CD4-positive, alpha-beta T cell treated with Interferon gamma for 1 hour (primary cell): ENCODE data around the gene DRC7.

Source experiments
- DNase-seq: peaks from one replicate; pipeline ENCODE4 v3.0.0-alpha.2; 2020

Gene DRC7

DNA sequence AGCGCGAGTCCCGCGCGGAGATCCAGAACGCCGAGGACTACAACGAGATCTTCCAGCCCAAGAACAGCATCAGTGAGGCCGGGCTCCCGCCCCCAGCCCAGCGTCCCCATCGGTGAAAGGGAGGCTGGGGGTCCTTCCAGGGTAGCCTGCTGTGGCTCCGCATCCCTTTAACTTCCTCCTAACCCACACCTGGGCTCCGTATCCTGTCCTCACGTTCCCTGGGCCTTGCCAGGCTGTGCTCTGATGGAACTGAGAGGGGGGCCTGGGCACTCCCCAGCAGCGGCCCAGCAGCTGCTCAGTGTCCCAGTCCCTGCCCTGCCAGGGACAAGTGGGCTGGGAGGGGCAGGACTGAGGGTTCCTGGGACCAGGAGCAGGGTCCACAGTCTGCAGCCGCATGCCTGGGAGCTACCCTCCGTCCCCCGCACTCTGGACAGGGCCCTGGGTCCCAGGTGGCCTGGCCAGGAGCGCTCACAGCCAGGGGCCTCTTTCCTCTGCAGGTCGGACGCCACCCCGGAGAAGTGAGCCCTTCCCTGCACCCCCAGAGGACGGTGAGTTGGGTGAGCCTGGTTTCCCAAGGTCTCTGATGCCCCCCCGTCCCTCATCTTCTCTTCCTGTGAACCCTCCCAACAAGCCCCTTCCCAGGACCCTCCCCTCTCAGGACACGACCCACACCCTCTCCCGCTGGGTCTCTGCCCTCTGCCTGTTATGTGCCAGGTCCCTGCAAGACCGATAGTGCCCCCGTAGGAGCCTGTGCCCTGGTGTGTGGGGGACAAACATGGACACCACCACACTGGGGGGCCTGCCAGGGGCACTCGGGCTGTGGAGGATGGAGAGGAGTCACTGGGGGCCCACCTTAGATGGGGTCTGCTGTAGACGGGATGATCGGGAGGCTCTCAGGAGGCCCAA lies 59.1 kb downstream of the DRC7 start:
- DNase-seq = no peak

DNA sequence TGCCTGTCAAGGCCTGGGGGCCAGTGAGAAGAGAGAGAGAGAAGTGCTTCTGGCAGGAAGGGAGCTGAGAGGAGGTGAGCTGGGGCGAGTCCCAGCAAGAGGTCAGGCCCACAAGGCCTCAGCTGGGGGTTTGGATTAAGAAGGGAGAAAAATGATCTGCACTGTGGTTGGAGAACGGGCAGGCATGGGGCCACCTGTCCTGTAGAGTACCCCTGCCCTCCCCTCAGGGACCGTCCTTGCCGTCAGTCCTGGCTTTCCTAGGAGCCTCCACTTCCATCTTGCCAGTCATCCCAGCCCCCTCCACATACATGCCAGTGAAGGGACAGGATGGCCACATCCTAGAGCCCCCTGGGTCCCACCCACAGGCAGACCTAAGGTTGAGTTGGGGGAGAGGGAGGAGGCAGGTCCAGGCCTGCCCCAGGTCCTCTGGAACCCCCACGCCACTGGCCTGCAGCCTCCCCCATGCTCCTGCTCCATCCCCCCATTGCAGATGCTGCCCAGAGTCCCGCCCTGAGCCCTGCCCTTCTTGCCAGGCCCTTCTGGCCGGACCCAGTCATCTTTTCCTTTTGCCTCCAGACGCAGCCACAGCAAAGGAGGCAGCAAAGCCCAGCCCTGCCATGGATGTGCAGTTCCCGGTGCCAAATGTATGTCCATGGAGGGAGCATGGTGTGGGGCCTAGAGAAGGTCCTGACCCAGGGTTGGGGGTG lies 59.9 kb downstream of the DRC7 start:
- no peak for DNase-seq

DNA sequence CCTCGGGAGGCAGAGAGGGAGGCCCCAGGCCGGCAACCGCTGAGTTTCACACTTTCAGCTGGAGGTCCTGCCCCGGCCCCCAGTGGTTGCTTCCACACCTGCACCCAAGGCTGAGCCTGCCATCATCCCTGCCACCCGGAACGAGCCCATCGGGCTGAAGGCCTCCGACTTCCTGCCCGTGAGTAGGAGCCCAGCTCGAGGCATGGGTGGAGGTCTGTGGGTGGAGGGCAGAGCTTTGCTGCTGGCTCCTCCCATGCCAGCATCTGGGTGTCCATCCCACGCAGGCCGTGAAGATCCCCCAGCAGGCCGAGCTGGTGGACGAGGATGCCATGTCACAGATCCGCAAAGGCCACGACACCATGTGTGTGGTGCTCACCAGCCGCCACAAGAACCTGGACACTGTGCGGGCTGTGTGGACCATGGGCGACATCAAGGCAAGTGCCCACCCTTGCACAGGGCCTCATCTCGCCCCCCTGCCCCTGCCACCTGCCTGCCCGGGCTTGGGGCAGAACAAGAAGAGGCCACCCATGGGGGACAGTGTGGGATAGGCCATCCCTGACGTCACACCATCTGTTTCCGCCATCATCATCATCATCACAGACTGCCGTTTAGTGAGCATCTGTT lies 60.6 kb downstream of the DRC7 start:
- no peak for DNase-seq

DNA sequence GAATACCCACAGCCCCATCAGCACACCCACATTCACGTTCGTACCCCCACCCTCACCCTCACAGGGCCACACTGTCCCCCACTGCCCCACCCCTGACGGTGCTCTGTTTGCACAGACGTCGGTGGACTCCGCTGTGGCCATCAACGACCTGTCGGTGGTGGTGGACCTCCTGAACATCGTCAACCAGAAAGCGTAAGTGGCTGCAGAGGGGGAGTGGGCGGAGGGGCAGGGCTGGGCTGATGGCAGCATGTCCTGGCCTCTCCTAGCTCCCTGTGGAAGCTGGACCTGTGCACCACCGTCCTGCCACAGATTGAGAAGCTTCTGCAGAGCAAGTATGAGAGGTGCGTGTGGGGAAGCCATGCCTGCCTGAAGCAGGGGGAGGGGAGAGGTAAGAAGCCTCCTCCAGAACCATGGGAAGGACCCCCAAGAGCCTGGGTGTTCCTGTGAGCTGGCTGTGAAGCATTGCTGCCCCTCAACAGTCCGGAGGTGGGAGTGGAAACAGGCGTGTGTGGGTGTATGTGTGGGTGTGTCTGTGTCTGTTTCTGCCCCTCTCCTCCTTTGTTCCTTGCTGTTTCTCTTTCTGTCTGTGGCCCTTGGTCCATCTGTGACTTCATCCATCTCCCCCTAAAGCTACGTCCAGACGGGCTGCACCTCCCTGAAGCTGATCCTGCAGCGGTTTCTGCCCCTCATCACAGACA lies 61.3 kb downstream of the DRC7 start:
- no peak for DNase-seq

DNA sequence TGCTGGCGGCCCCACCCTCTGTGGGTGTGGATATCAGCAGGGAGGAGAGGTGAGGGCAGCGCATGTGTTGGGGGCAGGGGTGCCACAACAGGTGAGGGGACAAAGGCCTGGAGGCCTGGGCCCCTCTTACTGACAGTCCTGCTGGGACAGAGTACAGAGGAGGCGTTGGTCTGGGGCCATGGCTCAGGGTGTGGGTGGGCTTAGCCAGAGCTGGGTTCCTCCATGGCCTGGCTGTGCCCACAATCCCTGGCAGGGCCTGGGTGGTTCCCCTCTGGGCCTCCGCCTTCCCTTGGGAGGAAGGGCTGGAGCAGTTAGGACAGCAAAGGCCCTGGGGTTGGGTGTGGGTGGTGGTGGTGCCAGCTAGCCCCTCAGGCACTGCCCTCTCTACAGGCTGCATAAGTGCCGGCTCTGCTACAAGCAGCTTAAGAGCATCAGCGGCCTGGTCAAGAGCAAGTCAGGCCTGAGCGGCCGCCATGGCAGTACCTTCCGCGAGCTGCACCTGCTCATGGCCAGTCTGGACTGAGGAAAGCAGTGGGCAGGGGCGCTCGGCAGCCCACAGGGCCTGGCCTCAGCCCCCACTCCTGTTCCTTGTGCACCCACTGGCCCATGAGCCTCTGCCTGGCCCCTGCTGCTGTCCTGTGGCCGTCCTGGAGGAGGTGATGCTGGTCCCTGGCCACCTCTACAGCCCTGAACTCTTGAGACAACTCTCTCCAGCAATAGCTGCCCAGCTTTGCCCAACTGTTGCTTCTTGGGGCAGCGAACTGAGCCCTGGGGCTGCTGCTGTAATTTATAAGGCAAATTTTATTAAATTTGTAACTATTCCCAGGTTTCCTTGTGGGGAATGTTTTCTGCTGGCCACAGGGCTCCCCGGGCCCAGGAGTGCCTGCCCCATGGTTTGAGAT lies 62.1 kb downstream of the DRC7 start:
- DNase-seq = no peak

DNA sequence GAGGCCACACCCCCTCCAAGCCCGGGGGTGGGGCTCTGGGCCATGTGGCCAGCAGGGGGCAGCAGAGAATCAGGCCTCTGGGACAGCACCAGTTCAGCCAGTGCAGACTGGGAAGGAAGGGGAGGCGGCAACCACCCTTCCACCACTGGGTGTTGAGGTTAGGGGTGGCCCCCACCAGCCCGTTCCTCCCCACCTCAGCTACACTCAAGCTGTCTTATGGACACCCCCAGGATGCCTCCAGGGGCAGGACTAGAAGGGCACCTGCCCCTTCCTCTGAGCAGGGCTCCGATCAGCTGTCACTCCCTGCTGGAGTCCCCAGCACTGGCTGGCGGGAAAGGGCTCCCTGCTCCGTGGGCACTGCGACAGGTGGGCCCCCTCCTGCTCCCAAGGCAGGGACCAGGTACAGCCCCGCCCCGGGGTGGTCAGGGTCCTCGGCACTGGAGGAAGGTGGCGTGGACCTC lies 62.8 kb downstream of the DRC7 start:
- DNase-seq = peak; percentile 79

DNA sequence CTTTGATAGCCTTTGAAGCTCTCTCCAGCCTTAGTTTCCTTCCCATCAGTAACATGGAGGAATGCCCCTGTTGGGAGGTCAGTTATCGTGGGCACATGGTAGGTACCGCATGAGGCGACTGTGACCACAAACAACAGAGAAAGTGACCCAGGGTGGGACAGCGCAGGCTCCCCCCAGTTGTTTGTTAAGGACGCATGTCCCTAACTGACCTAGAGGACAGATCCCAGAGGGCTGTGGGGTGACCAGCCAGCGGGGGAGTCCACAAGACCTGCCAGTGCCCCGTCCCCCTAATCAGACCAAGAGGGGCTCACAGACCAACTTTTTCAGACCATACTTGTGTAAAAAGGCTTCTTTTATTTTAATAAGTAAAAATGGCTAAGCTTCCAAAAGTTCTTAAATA lies 63.3 kb downstream of the DRC7 start:
- no peak for DNase-seq

DNA sequence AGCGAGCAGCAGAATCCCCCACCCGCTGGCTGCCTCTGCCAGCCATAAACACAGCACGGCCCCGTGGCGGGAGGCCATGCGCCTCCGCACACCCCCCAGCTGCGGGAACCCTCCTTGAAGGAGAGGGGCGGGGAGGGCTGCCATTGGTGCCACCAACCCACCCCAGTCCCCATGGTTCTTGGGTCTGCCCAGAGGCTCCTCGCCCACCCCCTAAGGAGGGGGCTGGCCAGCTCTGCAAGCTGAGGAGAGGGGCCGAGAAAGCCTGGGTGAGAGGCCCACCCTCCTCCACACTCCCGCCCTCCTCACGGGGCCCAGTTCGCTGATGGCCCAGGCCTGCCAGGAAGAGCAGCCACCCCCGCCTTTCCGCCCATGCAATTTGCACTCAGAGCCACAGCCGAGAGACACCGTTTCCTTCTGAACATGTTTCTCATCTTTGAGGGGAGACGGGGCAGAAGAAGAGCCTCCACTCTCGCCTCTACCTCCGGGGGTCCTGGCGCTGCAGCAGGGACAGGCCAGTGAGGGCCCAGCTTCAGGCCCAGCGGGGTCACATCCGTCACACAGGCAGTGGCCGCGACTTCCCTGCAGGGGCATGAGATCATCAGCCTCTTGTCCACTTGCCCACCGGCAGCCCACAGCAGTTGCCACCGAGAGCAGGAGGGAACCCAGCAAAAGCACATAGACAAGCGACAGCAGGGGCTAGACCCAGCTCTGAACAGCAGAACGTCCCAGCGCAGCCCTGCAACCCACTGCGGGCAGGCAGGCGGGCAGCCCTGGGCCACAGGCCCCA lies 63.9 kb downstream of the DRC7 start:
- DNase-seq = no peak

DNA sequence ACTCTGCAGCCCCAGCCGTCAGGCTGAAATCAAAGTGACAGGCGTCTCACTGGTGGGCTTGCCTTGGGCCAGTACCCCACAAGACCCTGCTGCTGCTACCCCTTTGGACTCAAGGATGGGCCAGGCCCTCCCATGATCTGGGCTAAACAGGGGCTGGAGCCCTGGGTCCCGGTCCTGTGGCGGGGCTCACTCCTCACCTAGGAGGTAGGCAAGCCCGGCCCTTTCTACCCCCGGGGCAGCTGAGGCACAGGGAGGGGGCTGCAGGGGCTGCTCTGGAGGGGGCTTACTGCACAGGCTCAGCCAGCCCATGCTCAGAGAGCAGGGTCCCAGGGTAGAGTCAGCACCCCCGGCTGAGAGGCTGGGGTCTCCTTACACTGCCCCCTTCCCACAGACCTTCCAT lies 64.5 kb downstream of the DRC7 start:
- no peak for DNase-seq

DNA sequence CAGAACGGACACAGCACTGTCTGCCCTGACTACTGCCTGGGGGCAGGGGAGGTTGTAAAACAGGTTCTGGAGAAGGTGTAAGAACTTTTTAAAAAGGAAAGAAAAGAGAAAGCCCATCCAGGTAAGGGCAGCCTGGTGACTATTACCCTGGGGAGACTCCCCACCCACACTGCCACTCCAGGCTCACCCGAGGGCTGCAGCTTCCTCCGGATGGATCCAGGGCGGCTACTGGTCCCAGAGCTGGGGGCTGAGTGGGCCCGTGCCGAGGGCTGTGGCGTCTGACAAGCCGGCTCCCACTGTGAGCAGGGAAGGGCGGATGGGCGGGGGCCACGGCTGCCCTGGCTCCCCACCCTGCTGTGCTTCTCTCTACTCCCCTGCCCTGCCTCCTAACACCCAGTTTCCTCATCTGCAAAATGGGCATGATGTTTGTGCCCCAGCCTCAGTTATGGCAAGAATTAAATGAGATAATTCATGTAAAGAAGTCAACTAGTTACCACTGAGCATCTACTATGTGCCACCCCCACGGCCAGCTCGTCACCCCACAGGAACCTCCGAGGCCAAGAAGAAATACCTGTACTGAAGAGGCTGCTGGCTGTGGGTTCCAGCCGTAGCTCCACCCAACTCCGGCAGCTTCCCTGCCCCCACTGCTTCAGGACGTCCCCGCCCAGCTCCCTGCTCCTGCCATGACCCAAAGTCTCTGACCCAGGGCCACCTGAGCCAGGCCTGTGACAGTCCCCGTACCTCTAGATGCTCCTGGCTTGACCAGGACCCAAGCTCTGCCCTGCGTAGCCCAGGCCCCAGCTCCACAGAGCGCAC lies 65.1 kb downstream of the DRC7 start:
- DNase-seq = no peak

DNA sequence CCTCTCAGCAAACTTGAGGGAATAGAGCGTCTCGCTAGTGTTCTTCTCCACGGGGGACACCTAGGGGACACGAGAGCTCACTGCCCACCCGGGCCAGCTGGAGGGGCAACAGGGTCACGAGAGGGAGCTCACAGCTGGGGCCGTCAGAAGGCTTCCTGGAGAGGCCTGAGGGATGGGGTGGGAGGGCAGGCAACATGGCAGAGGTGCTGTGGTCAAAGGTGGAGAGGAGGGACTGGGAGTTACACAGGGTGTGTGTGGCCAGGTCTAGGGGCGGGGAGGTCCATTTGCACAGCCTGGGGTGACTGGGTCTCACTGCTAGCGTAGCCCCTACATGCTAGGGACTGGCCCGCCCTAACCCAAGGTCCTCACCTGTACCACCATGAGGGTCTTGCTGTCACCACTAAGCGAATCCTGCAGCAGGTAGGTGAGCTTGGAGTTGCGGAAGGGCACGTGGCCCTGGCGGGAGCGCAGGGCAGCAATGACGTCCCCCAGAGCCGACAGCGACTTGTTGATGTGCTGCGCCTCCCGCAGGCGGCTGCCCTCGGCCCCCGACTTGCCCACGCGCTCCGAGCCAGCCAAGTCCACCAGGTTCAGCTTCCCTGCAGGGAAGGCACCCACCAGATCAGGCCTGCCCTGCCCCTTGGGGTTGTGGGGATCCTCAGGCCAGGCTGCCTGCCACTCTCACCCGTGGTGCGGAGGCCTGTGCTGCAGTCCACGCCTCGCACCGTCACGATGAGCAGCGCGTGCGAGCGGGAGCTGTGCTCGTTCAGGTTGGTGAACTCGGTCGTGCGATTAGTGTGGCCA lies 66.0 kb downstream of the DRC7 start:
- DNase-seq = no peak

DNA sequence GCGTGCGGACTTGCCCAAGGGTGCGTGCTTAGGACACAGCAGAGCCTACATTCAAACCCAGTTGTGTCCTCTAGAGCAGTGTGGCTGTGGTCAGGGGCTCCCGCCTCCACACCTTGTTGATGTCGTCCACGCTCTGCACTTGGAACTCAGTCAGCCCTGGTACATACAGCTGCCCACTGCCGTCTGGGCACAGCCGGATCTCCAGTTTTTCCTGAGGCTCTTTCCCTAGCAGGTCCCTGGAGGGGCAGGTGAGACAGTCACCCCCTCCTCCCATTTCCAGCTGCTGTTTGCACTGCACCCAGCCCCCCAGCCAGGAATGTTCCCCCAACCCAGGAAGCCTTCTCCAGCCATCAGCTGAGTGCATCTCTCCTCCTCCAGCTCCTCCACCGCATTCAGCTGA lies 66.7 kb downstream of the DRC7 start:
- DNase-seq = no peak

DNA sequence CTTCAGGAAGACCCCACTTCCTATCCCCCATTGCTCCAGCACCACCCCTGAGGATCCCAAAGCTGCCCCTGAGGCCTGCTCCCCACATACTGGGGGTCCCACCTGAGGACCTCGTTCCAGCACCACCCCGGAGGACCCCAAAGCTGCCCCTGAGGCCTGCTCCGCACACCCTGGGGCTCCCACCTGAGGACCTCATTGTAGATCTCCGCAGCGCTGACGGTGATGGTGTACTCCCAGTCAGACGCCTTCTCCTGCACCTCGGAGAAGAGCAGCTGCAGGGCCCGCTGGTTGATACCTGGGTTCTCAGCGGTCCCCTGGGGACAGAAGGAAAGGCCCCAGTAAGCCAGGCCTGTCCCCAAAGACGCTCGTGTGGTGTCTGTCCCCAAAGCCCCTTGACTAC lies 67.4 kb downstream of the DRC7 start:
- no peak for DNase-seq

DNA sequence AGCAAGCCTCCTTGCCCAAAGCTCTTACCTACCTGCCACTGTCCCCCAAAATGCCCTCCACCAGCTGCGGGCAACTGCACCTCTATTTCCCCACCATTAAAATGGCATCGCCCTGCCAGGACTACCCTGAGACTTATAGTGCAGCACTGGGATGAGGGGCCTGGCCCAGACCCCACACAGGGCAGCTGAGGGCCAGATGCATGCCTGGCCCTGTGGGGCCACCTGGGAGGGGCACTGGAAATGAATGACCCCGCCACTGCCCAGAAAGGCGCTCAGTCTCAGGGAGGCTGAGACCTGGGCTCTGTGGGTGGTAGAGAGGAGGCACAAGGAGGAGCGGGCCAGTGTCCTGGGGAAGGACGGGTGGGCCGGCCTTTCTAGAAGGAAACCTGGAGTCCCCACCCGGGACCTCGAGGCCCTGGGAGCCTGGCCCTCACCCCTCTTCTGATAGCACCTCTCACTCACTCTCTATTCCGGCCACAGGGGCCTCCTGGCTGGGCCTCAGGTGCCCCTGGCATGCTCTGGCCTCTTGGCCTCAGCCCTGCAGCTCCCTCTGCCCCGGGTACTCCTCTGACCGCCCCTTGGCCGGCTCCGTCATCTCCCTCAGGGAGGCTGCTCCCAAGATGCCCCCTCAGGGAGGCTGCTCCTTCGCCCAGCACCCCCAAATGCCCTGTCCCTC lies 67.9 kb downstream of the DRC7 start:
- DNase-seq = no peak

DNA sequence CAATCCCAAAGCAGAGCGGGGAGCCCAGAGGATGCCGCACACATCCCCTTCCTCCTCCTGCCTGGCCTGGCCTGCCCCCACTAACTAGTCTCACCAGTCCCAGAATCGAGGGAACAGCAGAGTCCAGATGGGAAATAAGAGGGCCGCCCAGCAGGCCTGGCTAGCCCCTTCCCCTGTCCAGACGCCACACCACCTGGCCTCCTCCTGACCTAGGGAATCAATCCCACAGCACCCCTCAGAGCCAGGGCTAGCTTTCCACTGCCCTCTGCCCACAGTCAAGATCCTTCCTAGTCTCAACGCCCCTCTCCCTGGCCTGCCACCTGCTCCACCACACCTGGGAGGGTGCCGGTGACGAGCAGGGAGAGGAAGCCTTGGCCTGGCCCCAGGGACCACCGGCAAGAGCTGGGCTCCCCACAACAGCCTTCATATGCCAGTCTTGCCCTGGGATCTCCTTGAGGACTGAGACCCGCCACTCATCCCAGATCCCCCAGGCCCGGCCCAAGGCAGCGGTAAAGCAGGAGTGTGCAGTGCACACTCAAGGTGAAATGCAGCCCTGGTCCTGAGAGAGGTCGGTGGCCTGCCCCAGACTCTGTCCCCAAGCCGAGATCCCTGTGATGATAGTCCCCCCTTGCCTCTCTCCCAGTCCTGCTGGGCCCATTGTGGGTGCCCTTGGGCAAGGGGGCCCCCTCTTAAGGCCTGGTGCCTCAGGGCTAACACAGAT lies 68.8 kb downstream of the DRC7 start:
- no peak for DNase-seq

DNA sequence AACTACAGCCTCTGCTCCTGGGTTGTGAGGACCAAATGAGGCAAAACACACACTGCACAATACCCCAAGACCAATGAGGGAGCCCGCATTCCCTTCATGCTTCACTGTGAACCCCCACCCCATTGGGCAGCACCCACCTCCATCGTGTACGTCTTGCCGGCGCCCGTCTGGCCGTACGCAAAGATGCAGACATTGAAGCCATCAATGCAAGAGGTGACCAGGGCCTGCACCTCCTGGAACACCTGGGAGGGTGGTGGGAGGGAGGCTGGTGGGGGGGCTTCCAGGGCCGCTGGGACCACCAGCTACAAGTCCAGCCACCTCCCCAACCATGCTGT lies 69.4 kb downstream of the DRC7 start:
- DNase-seq = no peak

DNA sequence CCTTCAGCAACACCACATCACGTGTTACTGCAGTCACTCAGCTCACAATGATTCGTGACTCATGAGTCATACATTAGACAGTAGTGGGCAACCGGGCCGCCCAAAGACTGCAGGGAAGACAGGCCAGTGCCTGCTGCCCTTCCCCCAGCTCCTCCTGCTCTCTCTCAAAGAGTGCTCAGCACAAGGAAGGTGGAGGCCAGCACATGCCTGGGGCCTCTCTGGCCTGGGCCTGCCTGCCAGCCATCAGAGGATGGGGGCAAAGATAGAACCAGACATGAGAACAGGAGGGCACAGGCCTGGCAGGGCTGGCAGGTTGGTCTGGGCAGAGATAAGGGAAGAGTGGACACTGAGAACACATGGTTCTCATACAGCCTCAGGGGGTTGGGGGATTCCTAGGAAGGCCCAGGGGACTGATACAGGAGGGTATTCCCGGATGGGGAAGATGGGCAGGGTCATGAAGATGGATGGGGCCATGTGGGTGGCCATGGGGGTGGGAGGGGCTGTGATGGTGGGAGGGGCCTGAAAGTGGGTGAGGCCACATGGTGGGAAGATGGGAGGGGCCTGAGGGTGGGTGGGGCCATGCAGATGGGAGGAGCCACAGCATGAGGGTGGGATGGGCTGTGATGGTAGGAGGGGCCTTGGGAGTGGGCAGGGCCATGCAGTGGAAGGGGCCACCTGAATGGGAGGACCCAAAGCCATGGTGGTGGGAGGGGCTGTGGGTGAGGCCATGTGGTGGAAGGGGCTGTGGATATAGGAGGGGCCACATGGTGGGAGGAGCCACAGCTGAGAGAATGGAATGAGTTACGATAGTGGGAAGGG lies 69.9 kb downstream of the DRC7 start:
- DNase-seq = peak; percentile 39
